ENCODE measurements around the gene GSG1. TPM values are rescaled to one million over a fixed set of nuclear protein-coding genes. Genes with fewer than 3 reads are reported as not detected.

GSG1 gene
- polyA plus RNA-seq, 2 of the 4 experiments (the other 2 are of a cell fraction): 0.06 TPM; not detected in 1

DNA sequence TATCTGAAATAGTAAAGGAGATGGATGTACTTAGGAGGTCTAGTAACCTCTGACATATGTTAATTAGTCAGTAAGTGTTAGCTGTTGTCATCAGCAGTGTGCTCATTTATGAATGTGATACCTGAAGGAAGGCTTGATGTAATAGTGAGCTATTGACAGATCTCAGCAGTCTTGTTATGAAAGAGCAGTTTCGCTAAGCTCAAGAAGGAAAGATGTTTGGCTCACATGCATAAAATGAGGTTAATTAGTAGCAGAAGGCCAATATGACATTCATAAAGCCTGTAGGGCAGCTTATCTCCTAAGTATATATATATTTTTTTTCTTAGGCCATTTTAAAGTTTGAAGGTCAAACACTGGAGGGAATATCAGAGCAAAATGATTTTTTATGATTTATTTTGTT, 56.5 kb downstream of the GSG1 start:
- Histone ChIP-seq H3K4me3 (no peak overlapping the region), H3K9me3 (no peaks in the 10 kb centered on the region), H3K4me2 (no peak overlapping the region), H3K27ac (no peak overlapping the region), H3K4me1 (peaks cover 8% of the 10 kb centered on the region; the same call in 1 of the 3 replicates)
- CTCF ChIA-PET: interaction anchor here (1.1 to 1.5 kb wide), 3 partner anchors 16 to 165 kb away, joined by 3 to 9 read pairs (median 3); no protein-coding TSS in a partner anchor
- ATAC-seq (no peak), FAIRE-seq (no peak), DNase-seq (ENCODE audit: low read depth in 1 of 2, low spot score in 1 of 2) (no peak)
- TF ChIP-seq HOXB13 (CRISPR knock-in tag; IDR thresholded peaks at IDR 0.05; ENCODE audit: low read depth): no peak
- TF ChIP-seq POLR2A (IDR thresholded peaks at IDR 0.05; ENCODE audit: low read length): no peak
- no peak for TF ChIP-seq CHD4 (IDR thresholded peaks at IDR 0.05; ENCODE audit: borderline replicate concordance)
- TF ChIP-seq GATA3 (IDR thresholded peaks at IDR 0.05; ENCODE audit: borderline replicate concordance): no peak
- TF ChIP-seq EHMT2 (IDR thresholded peaks at IDR 0.05; ENCODE audit: low read depth): no peak
- no peak for TF ChIP-seq CBX8 (IDR thresholded peaks at IDR 0.05)
- no peak for TF ChIP-seq PHF8 (IDR thresholded peaks at IDR 0.05; ENCODE audit: borderline replicate concordance, low read depth)
- WGBS (ENCODE audit: missing lambda C conversion rate): 89% methylated on average over 1 of the region's 1 CpG
- POLR2A ChIA-PET: no interaction called here

DNA sequence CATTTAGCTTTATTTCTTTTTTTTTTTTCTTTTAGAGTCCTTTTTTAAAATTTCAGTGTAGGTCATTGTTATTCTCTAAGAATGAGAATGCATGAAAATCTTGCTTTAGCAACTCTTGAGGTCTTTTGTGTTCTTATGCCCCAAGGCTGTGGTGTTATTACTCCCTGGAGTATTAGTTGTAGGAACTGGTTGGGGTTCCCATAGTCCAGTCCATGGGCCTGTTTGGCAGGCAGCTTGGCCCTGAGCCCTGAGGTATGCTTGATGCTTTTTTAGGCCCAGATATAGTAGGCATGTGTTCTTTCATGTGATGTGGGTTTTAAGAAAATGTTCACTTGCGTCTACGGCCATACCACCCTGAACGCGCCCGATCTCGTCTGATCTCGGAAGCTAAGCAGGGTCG, 57.7 kb downstream of the GSG1 start:
- H3K4me2 ChIP-seq: no peak overlapping the region
- CTCF ChIA-PET: interaction anchor here (1.1 to 3.7 kb wide), 5 partner anchors 14 to 210 kb away, joined by 4 to 23 read pairs (median 5); no protein-coding TSS in a partner anchor

GRCh38 chr12:13044906-13045299, 58.6 kb downstream of the GSG1 start:
- Histone ChIP-seq H3K4me3 (peak overlapping the region; percentile 97), H3K9me3 (no peaks in the 10 kb centered on the region), H3K4me1 (peaks cover 8% of the 10 kb centered on the region; the same call in 1 of the 3 replicates), H3K4me2 (peak overlapping the region; percentile 97), H3K27ac (peak overlapping the region; percentile 83 to 92; a peak in 5 of 6 replicates)
- WGBS (ENCODE audit: missing lambda C conversion rate): 13% methylated on average over 5 of the region's 5 CpGs
- ATAC-seq (no peak), DNase-seq (ENCODE audit: low read depth in 1 of 2, low spot score in 1 of 2) (no peak), FAIRE-seq (peak; percentile 56)
- ChIA-PET POLR2A (interaction anchor here (0.7 to 1.1 kb wide), 2 partner anchors 14 to 69 kb away, joined by 3 to 4 read pairs; no protein-coding TSS in a partner anchor), CTCF (interaction anchor here (0.6 to 3.7 kb wide), 12 partner anchors 15 to 211 kb away, joined by 3 to 23 read pairs (median 4); no protein-coding TSS in a partner anchor)
- peak; percentile 65 for TF ChIP-seq REST (IDR thresholded peaks at IDR 0.05)
- no peak for TF ChIP-seq EHF (CRISPR knock-in tag; IDR thresholded peaks at IDR 0.05)
- TF ChIP-seq, protein P1, sequence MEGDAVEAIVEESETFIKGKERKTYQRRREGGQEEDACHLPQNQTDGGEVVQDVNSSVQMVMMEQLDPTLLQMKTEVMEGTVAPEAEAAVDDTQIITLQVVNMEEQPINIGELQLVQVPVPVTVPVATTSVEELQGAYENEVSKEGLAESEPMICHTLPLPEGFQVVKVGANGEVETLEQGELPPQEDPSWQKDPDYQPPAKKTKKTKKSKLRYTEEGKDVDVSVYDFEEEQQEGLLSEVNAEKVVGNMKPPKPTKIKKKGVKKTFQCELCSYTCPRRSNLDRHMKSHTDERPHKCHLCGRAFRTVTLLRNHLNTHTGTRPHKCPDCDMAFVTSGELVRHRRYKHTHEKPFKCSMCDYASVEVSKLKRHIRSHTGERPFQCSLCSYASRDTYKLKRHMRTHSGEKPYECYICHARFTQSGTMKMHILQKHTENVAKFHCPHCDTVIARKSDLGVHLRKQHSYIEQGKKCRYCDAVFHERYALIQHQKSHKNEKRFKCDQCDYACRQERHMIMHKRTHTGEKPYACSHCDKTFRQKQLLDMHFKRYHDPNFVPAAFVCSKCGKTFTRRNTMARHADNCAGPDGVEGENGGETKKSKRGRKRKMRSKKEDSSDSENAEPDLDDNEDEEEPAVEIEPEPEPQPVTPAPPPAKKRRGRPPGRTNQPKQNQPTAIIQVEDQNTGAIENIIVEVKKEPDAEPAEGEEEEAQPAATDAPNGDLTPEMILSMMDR (IDR thresholded peaks at IDR 0.05): no peak

More for the DNA sequence above, 57.7 kb downstream of the GSG1 start:
- Histone ChIP-seq H3K4me1 (peaks cover 8% of the 10 kb centered on the region; the same call in 1 of the 3 replicates), H3K9me3 (no peaks in the 10 kb centered on the region), H3K27ac (no peak overlapping the region), H3K4me3 (no peak overlapping the region)
- FAIRE-seq (no peak), DNase-seq (ENCODE audit: low read depth in 1 of 2, low spot score in 1 of 2) (no peak), ATAC-seq (no peak)
- 57% methylated on average over 1 of the region's 8 CpGs for WGBS (ENCODE audit: missing lambda C conversion rate)
- POLR2A ChIA-PET: no interaction called here
- TF ChIP-seq POLR2AphosphoS2 (conservative IDR thresholded peaks at IDR 0.05; ENCODE audit: low read length) (no peak), ESRRA (IDR thresholded peaks at IDR 0.05; ENCODE audit: borderline replicate concordance, low read length) (no peak), SMC3 (IDR thresholded peaks at IDR 0.05) (no peak), HES2 (IDR thresholded peaks at IDR 0.05) (no peak), HOXB5 (CRISPR knock-in tag; IDR thresholded peaks at IDR 0.05) (no peak), HMGXB4 (CRISPR knock-in tag; IDR thresholded peaks at IDR 0.05; ENCODE audit: borderline replicate concordance) (no peak), TP53 (CRISPR knock-in tag; IDR thresholded peaks at IDR 0.05) (no peak), SREBF2 (IDR thresholded peaks at IDR 0.05) (no peak), CHD4 (IDR thresholded peaks at IDR 0.05; ENCODE audit: borderline replicate concordance) (no peak), KDM5A (IDR thresholded peaks at IDR 0.05) (no peak), KDM1A (IDR thresholded peaks at IDR 0.05; ENCODE audit: low read depth) (no peak), ZSCAN20 (CRISPR knock-in tag; IDR thresholded peaks at IDR 0.05) (no peak), NPAS2 (CRISPR knock-in tag; IDR thresholded peaks at IDR 0.05; ENCODE audit: borderline replicate concordance) (no peak)
- TF ChIP-seq, protein P1 (IDR thresholded peaks at IDR 0.05): no peak
